ENCODE results near the gene CELF6.

The CELF6 gene

GRCh38 chr15:72248514-72248913, 71.4 kb downstream of the CELF6 start:
- no peak for DNase-seq (ENCODE audit: low spot score)
- TF ChIP-seq CTCF (IDR thresholded peaks at IDR 0.05; ENCODE audit: extremely low read depth, missing control alignments): no peak

- no peak for DNase-seq (ENCODE audit: low spot score)
- no peak for TF ChIP-seq CTCF (IDR thresholded peaks at IDR 0.05; ENCODE audit: extremely low read depth, missing control alignments)
Observed at GRCh38 chr15:72242775-72243370, 77.1 kb downstream of the CELF6 start.

GRCh38 chr15:72239652-72240051, 80.3 kb downstream of the CELF6 start:
- DNase-seq (ENCODE audit: low spot score): no peak
- TF ChIP-seq CTCF (IDR thresholded peaks at IDR 0.05; ENCODE audit: extremely low read depth, missing control alignments): no peak

- DNase-seq (ENCODE audit: low spot score): no peak
- no peak for TF ChIP-seq CTCF (IDR thresholded peaks at IDR 0.05; ENCODE audit: extremely low read depth, missing control alignments)
Observed at GRCh38 chr15:72238586-72238985, 81.4 kb downstream of the CELF6 start.

- DNase-seq (ENCODE audit: low spot score): no peak
- no peak for TF ChIP-seq CTCF (IDR thresholded peaks at IDR 0.05; ENCODE audit: extremely low read depth, missing control alignments)
Observed at GRCh38 chr15:72237853-72238224, 82.1 kb downstream of the CELF6 start.

GRCh38 chr15:72237029-72237852, 82.7 kb downstream of the CELF6 start:
- DNase-seq (ENCODE audit: low spot score): peak; percentile 56
- TF ChIP-seq CTCF (IDR thresholded peaks at IDR 0.05; ENCODE audit: extremely low read depth, missing control alignments): no peak

GRCh38 chr15:72236381-72237003, 83.5 kb downstream of the CELF6 start:
- TF ChIP-seq CTCF (IDR thresholded peaks at IDR 0.05; ENCODE audit: extremely low read depth, missing control alignments): no peak
- DNase-seq (ENCODE audit: low spot score): no peak

Measured in GM20000 (cell line).